Amygdala (tissue), 56 donors: ENCODE data around the gene SIX1.

Source experiments
- DNase-seq, 56 donors: peaks; one replicate each; lab custom pipeline; 2025; lab: John Stamatoyannopoulos, UW

The SIX1 gene

GRCh38 chr14:60655898-60656685 is 6.8 kb upstream of the SIX1 start:
- no peak for DNase-seq

GRCh38 chr14:60655119-60655897 is 6.0 kb upstream of the SIX1 start:
- DNase-seq, result no peak

- no peak for DNase-seq
Measured at GRCh38 chr14:60654334-60654821, 5.1 kb upstream of the SIX1 start.

GRCh38 chr14:60653701-60654161 is 4.5 kb upstream of the SIX1 start:
- DNase-seq, result no peak

DNA sequence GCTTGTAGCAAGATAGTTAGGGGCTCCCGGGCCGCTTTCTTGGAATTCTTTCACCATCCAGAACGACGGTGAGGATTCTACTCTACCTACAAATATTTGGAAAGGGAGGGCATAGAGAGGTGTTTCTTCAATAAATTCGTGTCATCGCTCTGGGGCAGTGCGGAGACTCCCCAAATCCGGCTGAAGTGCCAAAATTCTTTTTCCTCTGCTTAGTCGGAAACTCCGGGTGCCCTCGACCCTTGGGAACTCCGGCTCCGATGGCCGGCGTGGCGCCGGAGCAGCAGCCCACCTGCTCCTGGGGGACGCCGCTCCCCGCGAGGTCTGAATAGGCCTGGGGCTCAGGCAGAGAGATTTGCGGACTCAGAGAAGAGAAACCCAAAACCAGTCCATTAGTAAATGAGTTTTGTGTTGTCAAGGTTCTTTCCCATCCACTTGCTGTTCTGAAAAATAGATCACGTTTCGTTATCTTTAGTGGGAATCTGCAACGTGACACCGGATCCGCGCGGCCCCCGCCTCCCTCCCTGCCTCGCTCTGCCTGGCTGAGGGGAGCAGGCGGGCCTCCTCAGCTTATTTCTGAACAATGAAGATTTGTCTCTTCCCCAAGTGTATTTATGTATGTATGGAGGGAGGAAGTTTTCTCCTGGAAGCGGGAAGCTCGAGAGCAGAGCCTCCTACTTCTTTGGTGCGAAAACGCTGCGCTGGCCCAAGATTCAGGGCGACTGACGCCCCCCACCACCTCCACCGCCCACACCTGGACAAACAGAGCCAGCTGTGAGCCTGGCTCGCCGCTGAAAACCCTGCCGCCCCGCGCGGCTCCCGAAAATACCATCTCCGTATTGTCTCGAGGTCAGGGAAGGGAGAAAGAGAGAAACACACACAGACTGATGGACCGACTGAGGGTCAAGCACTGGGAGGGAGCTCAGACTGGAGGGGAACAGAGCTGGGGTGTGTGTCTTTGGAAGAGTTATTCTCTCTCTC is 3.7 kb upstream of the SIX1 start:
- DNase-seq, result no peak

DNA sequence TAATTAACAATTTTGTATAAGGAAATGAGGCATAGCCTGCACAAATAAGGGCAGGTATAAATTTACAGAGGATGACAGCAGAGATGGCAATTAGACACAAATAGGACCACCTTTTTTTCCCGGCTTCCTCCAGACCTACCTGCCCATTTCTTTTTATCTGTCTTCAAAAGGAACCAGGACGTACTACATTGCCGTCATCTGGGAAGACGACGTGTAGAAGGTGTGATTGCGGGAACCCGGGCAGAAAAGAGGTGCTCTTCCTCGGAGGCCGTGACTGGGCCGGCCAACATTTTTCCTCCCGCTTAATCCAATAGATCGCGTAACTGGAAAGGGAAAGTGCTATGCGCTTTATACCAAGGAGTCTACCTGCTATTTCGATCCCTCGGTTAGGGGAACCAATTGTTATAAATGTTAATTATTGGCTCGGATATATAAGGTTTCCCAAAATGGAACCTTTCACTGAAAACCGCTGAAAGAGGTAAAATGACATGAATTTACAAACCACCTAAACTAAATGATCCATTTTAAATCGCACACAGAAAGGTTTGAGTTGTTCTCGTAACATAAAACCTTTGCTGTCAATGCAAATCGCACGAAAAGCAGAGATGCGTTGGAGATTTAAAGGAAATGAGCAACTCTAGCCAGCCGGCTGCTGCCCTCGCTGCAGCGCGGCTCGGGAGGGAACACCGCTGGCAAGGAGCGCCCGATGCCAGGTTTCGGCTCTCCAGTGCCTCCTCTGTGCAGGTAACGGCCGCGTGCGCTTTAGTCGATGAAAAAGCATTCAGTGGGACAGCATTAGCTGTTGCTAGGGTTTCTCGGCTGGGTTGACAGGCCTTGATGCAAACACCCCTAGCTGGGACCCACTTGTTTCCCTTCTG is 2.8 kb upstream of the SIX1 start:
- DNase-seq, result no peak

DNA sequence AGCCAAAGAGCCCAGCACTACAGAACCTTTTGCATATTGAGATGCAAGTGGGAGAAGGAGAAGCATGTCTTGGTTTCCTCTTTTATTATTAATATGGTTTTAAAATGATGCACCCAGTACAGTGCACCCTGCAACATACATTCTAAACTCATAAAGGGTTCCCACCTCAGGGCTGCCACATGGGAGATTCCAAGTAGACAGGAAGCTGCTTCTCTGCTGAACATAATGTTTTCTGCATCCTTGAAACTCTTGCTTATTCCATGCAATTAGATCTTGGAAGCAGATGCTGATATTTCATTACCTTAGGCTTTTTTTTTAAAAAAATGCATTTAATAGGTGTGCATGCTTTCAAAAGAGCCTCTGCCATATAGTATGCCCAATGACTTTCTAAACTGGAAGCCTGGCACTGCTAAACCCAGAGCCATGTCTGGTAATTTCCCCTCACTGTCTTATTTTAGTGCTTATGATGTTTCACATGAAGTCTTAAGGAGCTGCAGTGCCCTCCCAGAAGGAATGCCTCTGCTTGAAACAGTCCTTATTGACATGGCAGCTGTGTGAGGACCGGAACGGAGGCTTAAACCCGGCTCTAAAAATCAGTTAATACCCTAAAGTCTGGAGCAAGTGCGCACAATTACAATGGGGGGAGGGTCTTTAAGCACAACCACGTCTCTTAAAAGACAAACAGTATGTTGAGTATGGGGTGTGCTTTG is 2.0 kb upstream of the SIX1 start:
- no peak for DNase-seq

DNA sequence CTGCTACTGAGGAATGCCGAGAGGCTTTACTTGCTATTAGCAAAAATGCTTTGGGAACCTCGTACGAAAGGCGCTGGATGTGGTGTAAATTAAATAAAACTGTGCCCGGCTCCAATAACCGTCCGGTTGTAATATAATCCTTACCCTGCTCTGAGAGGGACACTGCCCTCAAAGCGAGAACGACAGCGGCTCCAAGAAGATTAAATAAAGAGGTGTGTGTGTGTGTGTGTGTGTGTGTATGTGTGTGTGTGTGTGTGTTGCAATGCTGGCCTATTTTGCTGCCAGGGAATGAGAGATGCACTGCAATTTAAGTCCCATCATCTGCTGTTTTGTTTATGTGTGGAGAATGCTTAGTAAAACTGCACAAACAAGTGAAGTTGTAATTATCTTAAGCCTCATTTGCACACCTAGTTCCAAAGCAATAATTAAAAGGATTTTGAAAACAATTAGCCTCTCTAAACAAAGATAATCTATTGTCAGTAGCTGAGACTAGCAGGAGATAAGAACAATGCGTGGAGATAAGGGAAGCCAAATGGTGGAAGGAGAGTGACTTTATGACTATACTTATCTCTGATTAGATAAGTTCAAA is 1.2 kb upstream of the SIX1 start:
- DNase-seq, result no peak

GRCh38 chr14:60649875-60650372 is 647 bp upstream of the SIX1 start:
- DNase-seq, result no peak

DNA sequence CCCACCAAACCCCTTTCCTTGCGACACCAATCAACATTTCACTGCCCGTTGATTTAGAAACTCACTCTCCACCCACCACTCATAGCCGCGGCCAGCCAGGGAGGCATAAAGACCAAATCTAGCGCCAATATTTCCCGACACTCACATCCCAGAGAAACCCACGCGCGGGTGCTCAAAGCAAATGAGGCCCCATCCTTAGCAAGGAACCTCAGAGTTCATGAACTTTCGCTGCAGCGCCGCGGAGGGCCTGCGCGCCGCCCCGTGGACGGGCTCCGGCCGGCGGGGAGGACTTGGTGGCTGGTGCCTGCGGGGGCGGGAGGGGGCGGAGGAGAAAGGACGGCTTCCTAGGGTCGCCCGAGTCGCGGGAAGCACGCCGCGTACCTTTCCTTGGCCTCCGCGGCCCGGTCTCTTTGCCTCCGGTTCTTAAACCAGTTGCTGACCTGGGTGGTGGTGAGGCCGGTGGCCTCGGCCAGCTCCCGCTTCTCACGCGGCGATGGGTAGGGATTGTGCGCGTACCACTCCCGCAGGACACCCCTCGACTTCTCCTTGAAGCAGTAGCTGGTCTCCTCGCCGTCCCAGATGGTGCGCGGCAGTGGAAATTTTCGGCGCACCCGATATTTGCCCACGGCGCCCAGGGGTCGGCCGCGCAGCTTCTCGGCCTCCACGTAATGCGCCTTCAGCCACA is 886 bp downstream of the SIX1 start:
- DNase-seq, result no peak

DNA sequence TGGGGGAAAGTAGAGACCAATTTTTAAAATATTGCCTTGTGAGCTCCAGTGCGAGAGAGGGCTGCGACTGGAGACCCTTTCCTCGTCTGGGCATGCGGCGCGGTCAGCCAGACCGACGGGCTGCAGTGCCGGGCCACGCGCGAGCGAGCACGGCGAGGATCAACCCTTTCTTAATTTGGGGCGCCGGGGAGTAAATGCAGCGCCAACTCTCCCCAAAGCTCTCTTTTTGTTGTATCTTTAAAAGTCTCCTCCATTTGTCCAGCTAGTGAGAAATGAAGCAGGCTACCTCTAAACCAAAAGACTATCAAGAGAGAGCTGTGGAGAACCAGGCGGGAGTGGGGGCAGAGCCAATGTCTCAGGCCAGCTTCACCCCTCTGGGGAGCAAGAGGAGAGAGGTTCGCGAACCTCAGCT is 1.4 kb downstream of the SIX1 start:
- DNase-seq, result no peak

DNA sequence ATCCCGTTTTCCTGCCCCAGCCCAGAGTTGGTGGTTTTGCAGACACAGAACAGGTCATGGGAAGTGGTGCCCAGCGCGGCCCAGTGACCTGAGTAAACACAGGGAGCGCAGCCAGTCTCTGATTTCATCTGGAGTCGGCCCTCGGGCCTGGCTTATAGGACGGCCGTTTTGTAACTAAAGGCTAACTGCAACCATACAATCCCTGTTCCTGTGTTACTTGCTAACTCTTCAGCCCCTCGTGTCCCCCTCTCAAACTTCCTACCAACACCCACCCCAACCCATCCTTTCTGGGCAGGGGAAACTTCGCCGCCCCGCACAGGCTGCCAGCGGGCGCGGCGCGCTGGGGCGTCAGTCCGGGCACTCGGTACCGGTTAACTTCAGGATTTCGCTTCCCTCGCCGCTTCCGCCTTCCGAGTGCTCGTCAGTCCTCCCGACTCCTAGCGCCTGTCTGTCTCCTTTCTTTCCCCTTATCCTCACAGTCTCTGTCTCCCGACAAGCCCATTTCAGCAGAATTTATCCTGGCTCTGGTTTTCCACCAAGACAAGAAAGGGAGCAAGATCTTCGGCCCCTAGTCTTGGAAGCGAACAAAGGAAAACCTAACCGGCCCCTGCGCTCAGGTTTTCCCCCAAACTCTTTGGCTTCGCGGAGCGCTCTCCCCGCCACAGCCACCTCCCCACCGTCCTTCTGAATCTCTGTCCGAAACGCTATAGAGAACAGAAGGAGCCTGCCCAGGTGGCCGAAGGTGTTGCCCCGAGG is 2.0 kb downstream of the SIX1 start:
- no peak for DNase-seq

DNA sequence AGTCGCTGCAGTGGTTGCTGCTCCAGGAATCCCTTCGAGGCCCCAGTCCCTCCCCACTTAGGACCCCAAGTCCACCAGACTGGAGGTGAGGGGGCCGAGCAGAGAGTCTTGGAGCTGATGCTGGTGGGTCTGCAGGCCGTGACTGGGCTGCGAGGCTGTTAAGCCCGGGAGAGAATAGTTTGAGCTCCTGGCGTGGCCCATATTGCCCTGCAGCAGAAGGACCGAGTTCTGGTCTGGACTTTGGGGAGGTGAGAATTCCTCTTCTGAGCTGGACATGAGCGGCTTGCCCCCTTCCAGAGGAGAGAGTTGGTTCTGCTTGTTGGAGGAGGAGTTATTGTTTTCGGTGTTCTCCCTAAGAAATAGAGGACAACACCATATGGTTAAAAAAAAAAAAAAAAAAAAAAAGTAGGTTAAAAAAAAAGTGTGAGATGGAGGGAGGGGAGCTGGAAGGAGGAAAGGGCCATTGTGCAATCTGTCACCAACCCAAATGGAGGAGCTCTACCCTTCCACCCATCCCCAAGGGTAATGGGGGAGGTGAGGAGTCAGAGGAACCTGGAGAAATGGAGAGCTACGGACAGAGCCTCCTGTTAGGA is 3.0 kb downstream of the SIX1 start:
- DNase-seq, result no peak

DNA sequence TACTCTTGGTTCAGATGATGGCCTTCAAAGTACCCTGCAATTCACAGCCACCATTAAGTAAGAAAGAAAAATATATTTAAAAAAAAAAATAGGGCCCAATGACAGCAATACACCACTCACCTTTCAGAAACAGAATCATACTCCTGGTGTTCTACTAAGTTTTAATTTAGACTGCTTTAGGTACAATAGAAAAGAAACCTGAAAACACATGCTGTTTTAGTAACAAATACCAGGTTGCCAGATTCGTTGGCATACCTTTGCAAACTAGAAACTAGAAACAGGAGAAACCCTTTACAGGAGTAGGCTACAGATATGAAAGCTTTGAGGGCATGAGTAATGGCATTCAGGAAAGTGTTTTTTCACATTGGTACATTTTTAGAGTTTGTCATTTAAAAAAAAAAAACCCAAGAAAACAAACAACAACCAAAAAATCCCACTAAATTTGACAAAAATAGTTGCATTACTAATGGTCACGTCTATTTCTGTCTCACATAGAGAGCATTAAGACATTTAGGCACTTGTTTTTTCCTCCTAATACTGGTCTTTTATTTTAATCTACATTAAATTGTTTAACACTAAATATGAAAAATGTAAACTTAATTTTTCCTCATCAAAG is 4.0 kb downstream of the SIX1 start:
- no peak for DNase-seq

DNA sequence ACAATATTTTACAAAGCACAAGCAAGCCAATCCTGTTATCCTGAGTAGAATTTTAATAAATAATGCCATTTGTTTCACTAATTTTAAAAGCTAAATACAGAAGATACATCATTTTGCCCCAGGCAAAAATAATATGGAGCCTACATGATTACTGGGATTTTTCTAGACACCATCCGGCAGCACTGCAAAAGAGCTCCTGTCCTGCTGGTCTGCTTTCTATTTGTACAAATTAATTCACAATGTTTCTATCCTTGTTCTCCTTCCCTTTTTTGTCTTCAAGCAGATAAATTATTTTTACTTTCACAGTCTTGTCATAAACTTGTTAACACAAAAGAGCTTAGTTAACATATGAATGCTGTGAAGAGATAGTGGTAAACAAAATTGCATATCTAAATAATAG is 4.6 kb downstream of the SIX1 start:
- no peak for DNase-seq
